Breast epithelium (tissue), 3 donors: Measurements from ENCODE around the gene FES.

Source experiments
- CTCF ChIP-seq, 3 donors: fragments of 450-650 bp; IDR thresholded peaks; one replicate each; pipeline ENCODE4 v1.5.1; 2016 to 2017; ENCODE audit warnings: antibody characterized with exemption in 3 of 3, mild to moderate bottlenecking in 3 of 3, moderate library complexity in 3 of 3
- POLR2A ChIP-seq: fragments of 450-650 bp; IDR thresholded peaks from one replicate; pipeline ENCODE4 v1.6.1; 2016; ENCODE audit warnings: antibody characterized with exemption, mild to moderate bottlenecking, moderate library complexity

- TF ChIP-seq CTCF (IDR thresholded peaks at IDR 0.05) (no peak), POLR2A (no peak)
Observed at GRCh38 chr15:90941038-90941437, 56.7 kb downstream of the FES start.
